Activated CD4-positive, alpha-beta T cell treated with anti-CD3 and anti-CD28 coated beads, Interleukin-2, amount 10 ng/mL, durations not matched to agents 24 days and 14 days (primary cell): Measurements from ENCODE around the gene UBE2V1. TPM values are rescaled to one million over a fixed set of nuclear protein-coding genes. Genes with fewer than 3 reads are reported as not detected.
"Not testable (repeated sequence)": the region's sequence is repeated elsewhere in the genome, so short reads cannot be mapped to it uniquely, and the experiment has no call there.

Source experiments
- DNase-seq: peaks from one replicate; pipeline ENCODE4 v3.0.0; 2022
- H3K27ac Mint-ChIP-seq: one replicate; pipeline ENCODE4 v1.8.0; 2022; ENCODE audit warnings: mild to moderate bottlenecking, mixed read lengths
- H3K27me3 Mint-ChIP-seq: one replicate; pipeline ENCODE4 v1.8.0; 2022; ENCODE audit warnings: mixed read lengths
- H3K36me3 Mint-ChIP-seq: one replicate; pipeline ENCODE4 v1.8.0; 2022; ENCODE audit warnings: low read depth, mild to moderate bottlenecking, mixed read lengths
- H3K4me1 Mint-ChIP-seq: one replicate; pipeline ENCODE4 v1.8.0; 2021; ENCODE audit warnings: mixed read lengths
- H3K4me3 Mint-ChIP-seq: one replicate; pipeline ENCODE4 v1.8.0; 2022; ENCODE audit warnings: mild to moderate bottlenecking, moderate library complexity, mixed read lengths
- H3K9me3 Mint-ChIP-seq: one replicate; pipeline ENCODE4 v1.8.0; 2021; ENCODE audit warnings: mixed read lengths
- intact Hi-C: fragments of 100-400 bp; cut with micrococcal nuclease; formaldehyde crosslinking; loops from one replicate; pipeline ENCODE4 v1.15.1; 2023
- total RNA-seq: library from RNA; stranded (reverse); gene quantifications from 2 replicates; pipeline ENCODE4 v1.2.3, GENCODE V29; 2022

The UBE2V1 gene
- total RNA-seq: 142 and 153 TPM in 2 replicates

GRCh38 chr20:50112512-50113419 is at the start of gene UBE2V1:
Gene UBE2V1 (minus strand): TSS chr20:50113150. CDS start chr20:50113128, 22 bp downstream.
- H3K4me1 Mint-ChIP-seq: peaks cover 74% of the 10 kb centered on the region
- DNase-seq: peak; percentile 96
- H3K4me3 Mint-ChIP-seq: peak within 1 kb of the TSS; percentile 98
- intact Hi-C loops: loop anchor here (1.0 to 10.0 kb wide), 6 partner anchors 41 to 1068 kb away; partner anchors contain the start of genes CSE1L, PARD6B, PEDS1 and SLC9A8
- peak within 1 kb of the TSS; percentile 97 for H3K27ac Mint-ChIP-seq
- no peaks in the 10 kb centered on the region for H3K27me3 Mint-ChIP-seq
- no peaks in the 10 kb centered on the region for H3K9me3 Mint-ChIP-seq
- H3K36me3 Mint-ChIP-seq: peaks cover 32% of the 10 kb centered on the region

GRCh38 chr20:50161494-50161893 is 48.5 kb upstream of the UBE2V1 start:
- H3K9me3 Mint-ChIP-seq, H3K4me3 Mint-ChIP-seq, intact Hi-C loops, H3K36me3 Mint-ChIP-seq, DNase-seq, H3K27ac Mint-ChIP-seq, H3K27me3 Mint-ChIP-seq: not testable (repeated sequence)
- peaks cover 11% of the 10 kb centered on the region for H3K4me1 Mint-ChIP-seq

GRCh38 chr20:50153500-50154377 is 40.8 kb upstream of the UBE2V1 start, which contains the start of gene PEDS1:
Gene PEDS1 (minus strand): TSS chr20:50153723. CDS start chr20:50153637, 86 bp downstream.
- intact Hi-C loops: loop anchor here (1.0 kb wide), 2 partner anchors 13 to 40 kb away; partner anchors contain the start of gene UBE2V1
- Mint-ChIP-seq H3K9me3 (no peaks in the 10 kb centered on the region), H3K4me3 (peak within 1 kb of the TSS; percentile 91)

GRCh38 chr20:50153153-50153499 is 40.2 kb upstream of the UBE2V1 start:
- H3K9me3 Mint-ChIP-seq: no peaks in the 10 kb centered on the region
- H3K27ac Mint-ChIP-seq: peak overlapping the region; percentile 89
- intact Hi-C loops: loop anchor here (1.0 kb wide), 2 partner anchors 13 to 40 kb away; partner anchors contain the start of gene UBE2V1
- peaks cover 26% of the 10 kb centered on the region for H3K36me3 Mint-ChIP-seq
- no peaks in the 10 kb centered on the region for H3K27me3 Mint-ChIP-seq
- no peak for DNase-seq
- H3K4me1 Mint-ChIP-seq: peaks cover 47% of the 10 kb centered on the region
- H3K4me3 Mint-ChIP-seq: peak overlapping the region; percentile 91

More at GRCh38 chr20:50153500-50154377, 40.8 kb upstream of the UBE2V1 start, which contains the start of gene PEDS1:
- Mint-ChIP-seq H3K36me3 (peaks cover 21% of the 10 kb centered on the region), H3K27ac (peak within 1 kb of the TSS; percentile 89), H3K4me1 (peaks cover 42% of the 10 kb centered on the region), H3K27me3 (no peaks in the 10 kb centered on the region)
- peak; percentile 96 for DNase-seq

- H3K36me3 Mint-ChIP-seq: peaks cover 30% of the 10 kb centered on the region
- peak overlapping the region; percentile 89 for H3K27ac Mint-ChIP-seq
- no peak for DNase-seq
- intact Hi-C loops: loop anchor here (1.0 kb wide), 2 partner anchors 14 to 39 kb away; partner anchors contain the start of gene UBE2V1
- H3K4me1 Mint-ChIP-seq: peaks cover 53% of the 10 kb centered on the region
- peak overlapping the region; percentile 91 for H3K4me3 Mint-ChIP-seq
- no peaks in the 10 kb centered on the region for H3K27me3 Mint-ChIP-seq
- H3K9me3 Mint-ChIP-seq: no peaks in the 10 kb centered on the region
Observed at GRCh38 chr20:50152394-50153152, 39.6 kb upstream of the UBE2V1 start.

- peaks cover 44% of the 10 kb centered on the region for H3K36me3 Mint-ChIP-seq
- no peaks in the 10 kb centered on the region for H3K27me3 Mint-ChIP-seq
- H3K27ac Mint-ChIP-seq: peak overlapping the region; percentile 64
- peaks cover 66% of the 10 kb centered on the region for H3K4me1 Mint-ChIP-seq
- peak overlapping the region; percentile 91 for H3K4me3 Mint-ChIP-seq
- H3K9me3 Mint-ChIP-seq: no peaks in the 10 kb centered on the region
- intact Hi-C loops: no loop called here
- DNase-seq: no peak
Observed at GRCh38 chr20:50151034-50151743, 38.2 kb upstream of the UBE2V1 start.

GRCh38 chr20:50149481-50150254 is 36.7 kb upstream of the UBE2V1 start:
- intact Hi-C loops: no loop called here
- no peaks in the 10 kb centered on the region for H3K27me3 Mint-ChIP-seq
- no peak overlapping the region for H3K4me3 Mint-ChIP-seq
- no peaks in the 10 kb centered on the region for H3K9me3 Mint-ChIP-seq
- no peak for DNase-seq
- peaks cover 46% of the 10 kb centered on the region for H3K36me3 Mint-ChIP-seq
- H3K27ac Mint-ChIP-seq: peak overlapping the region; percentile 8
- H3K4me1 Mint-ChIP-seq: peaks cover 72% of the 10 kb centered on the region

- intact Hi-C loops: loop anchor here (2.0 kb wide), 2 partner anchors 20 to 36 kb away; no protein-coding TSS in a partner anchor
- Mint-ChIP-seq H3K27me3 (no peaks in the 10 kb centered on the region), H3K36me3 (peaks cover 56% of the 10 kb centered on the region), H3K27ac (peak overlapping the region; percentile 97), H3K4me3 (peak overlapping the region; percentile 74), H3K4me1 (peaks cover 63% of the 10 kb centered on the region), H3K9me3 (no peaks in the 10 kb centered on the region)
- peak; percentile 93 for DNase-seq
Observed at GRCh38 chr20:50146732-50147662, 34.0 kb upstream of the UBE2V1 start.

GRCh38 chr20:50146214-50146613 is 33.3 kb upstream of the UBE2V1 start:
- Mint-ChIP-seq H3K4me3 (peak overlapping the region; percentile 74), H3K27ac (peak overlapping the region; percentile 97), H3K27me3 (no peaks in the 10 kb centered on the region), H3K4me1 (peaks cover 59% of the 10 kb centered on the region), H3K36me3 (peaks cover 56% of the 10 kb centered on the region), H3K9me3 (no peaks in the 10 kb centered on the region)
- no peak for DNase-seq
- intact Hi-C loops: loop anchor here (2.0 kb wide), 2 partner anchors 21 to 35 kb away; no protein-coding TSS in a partner anchor

GRCh38 chr20:50145566-50145965 is 32.6 kb upstream of the UBE2V1 start:
- intact Hi-C loops: no loop called here
- no peaks in the 10 kb centered on the region for H3K27me3 Mint-ChIP-seq
- DNase-seq: no peak
- H3K36me3 Mint-ChIP-seq: peaks cover 57% of the 10 kb centered on the region
- H3K9me3 Mint-ChIP-seq: no peaks in the 10 kb centered on the region
- H3K4me3 Mint-ChIP-seq: no peak overlapping the region
- H3K27ac Mint-ChIP-seq: peak overlapping the region; percentile 97
- H3K4me1 Mint-ChIP-seq: peaks cover 54% of the 10 kb centered on the region

GRCh38 chr20:50144362-50144761 is 31.4 kb upstream of the UBE2V1 start:
- H3K27ac Mint-ChIP-seq: peak overlapping the region; percentile 53
- H3K4me3 Mint-ChIP-seq: no peak overlapping the region
- H3K36me3 Mint-ChIP-seq: peaks cover 58% of the 10 kb centered on the region
- H3K9me3 Mint-ChIP-seq: no peaks in the 10 kb centered on the region
- intact Hi-C loops: no loop called here
- no peaks in the 10 kb centered on the region for H3K27me3 Mint-ChIP-seq
- DNase-seq: no peak
- H3K4me1 Mint-ChIP-seq: peaks cover 45% of the 10 kb centered on the region
